H9 (cell line): ENCODE measurements around the gene TRIM22. TPM values are rescaled to one million over a fixed set of nuclear protein-coding genes. Genes with fewer than 3 reads are reported as not detected.

Experiments used
- DNase-seq: peaks from one replicate; pipeline ENCODE4 v3.0.0-alpha.2; 2017
- H2AFZ ChIP-seq: one replicate; pipeline ENCODE4 v1.6.1; 2013; ENCODE audit warnings: mild to moderate bottlenecking, low read length, control low read depth, moderate library complexity
- H2AK5ac ChIP-seq: 2 replicates; pipeline ENCODE4 v1.6.1; 2013; ENCODE audit warnings: low read length, control low read depth, mixed read lengths; ENCODE audit not compliant: insufficient read length
- H2BK120ac ChIP-seq: one replicate; pipeline ENCODE4 v1.6.1; 2013; ENCODE audit warnings: low read depth, mild to moderate bottlenecking, low read length, control low read depth, inconsistent platforms; ENCODE audit not compliant: poor library complexity, severe bottlenecking
- H2BK12ac ChIP-seq: 2 replicates; pipeline ENCODE4 v1.6.1; 2013; ENCODE audit warnings: low read length, control low read depth, mixed read lengths, low read depth; ENCODE audit not compliant: insufficient read length
- H2BK15ac ChIP-seq: 2 replicates; pipeline ENCODE4 v1.6.1; 2013; ENCODE audit warnings: low read depth, low read length, control low read depth
- H2BK20ac ChIP-seq: one replicate; pipeline ENCODE4 v1.6.1; 2013; ENCODE audit warnings: low read depth, mild to moderate bottlenecking, low read length, control low read depth, inconsistent platforms; ENCODE audit not compliant: poor library complexity, severe bottlenecking
- H2BK5ac ChIP-seq: 2 replicates; pipeline ENCODE4 v1.6.1; 2013; ENCODE audit warnings: low read length, control low read depth, mixed read lengths; ENCODE audit not compliant: insufficient read length
- H3K14ac ChIP-seq: 2 replicates; pipeline ENCODE4 v1.6.1; 2013; ENCODE audit warnings: low read length, control low read depth; ENCODE audit not compliant: insufficient read depth
- H3K18ac ChIP-seq: 2 replicates; pipeline ENCODE4 v1.6.1; 2013; ENCODE audit warnings: low read depth, mild to moderate bottlenecking, mixed read lengths, low read length, control low read depth; ENCODE audit not compliant: insufficient read length
- H3K23ac ChIP-seq: 2 replicates; pipeline ENCODE4 v1.6.1; 2013; ENCODE audit warnings: low read length, control low read depth, mixed read lengths, low read depth; ENCODE audit not compliant: insufficient read length
- H3K23me2 ChIP-seq: 2 replicates; pipeline ENCODE4 v1.6.1; 2013; ENCODE audit warnings: low read depth, mild to moderate bottlenecking, mixed read lengths, low read length, control low read depth; ENCODE audit not compliant: insufficient read length, poor library complexity, severe bottlenecking
- H3K27ac ChIP-seq: 2 replicates; pipeline ENCODE4 v1.5.1; 2013; ENCODE audit warnings: low read length, control low read depth, mixed read lengths, low read depth; ENCODE audit not compliant: insufficient read length
- H3K27me3 ChIP-seq: 2 replicates; pipeline ENCODE4 v1.6.1; 2013; ENCODE audit warnings: low read length, control low read depth, inconsistent platforms; ENCODE audit not compliant: insufficient read depth
- H3K4ac ChIP-seq: 2 replicates; pipeline ENCODE4 v1.6.1; 2013; ENCODE audit warnings: low read depth, mild to moderate bottlenecking, control low read depth, inconsistent platforms, low read length, moderate library complexity
- H3K4me1 ChIP-seq: 2 replicates; pipeline ENCODE4 v1.6.1; 2013; ENCODE audit warnings: low read length, control low read depth, inconsistent platforms; ENCODE audit not compliant: insufficient read depth
- H3K4me2 ChIP-seq: 2 replicates; pipeline ENCODE4 v1.6.1; 2013; ENCODE audit warnings: low read length, control low read depth, mixed read lengths; ENCODE audit not compliant: insufficient read length, insufficient read depth
- H3K56ac ChIP-seq: 2 replicates; pipeline ENCODE4 v1.6.1; 2013; ENCODE audit warnings: low read depth, mild to moderate bottlenecking, mixed read lengths, low read length, control low read depth; ENCODE audit not compliant: insufficient read length
- H3K79me1 ChIP-seq: 2 replicates; pipeline ENCODE4 v1.6.1; 2013; ENCODE audit warnings: low read depth, mild to moderate bottlenecking, moderate library complexity, low read length, control low read depth, inconsistent platforms; ENCODE audit not compliant: insufficient read depth, poor library complexity, severe bottlenecking
- H3K79me2 ChIP-seq: 2 replicates; pipeline ENCODE4 v1.6.1; 2013; ENCODE audit warnings: low read length, control low read depth, inconsistent platforms; ENCODE audit not compliant: insufficient read depth
- H3K9ac ChIP-seq: 2 replicates; pipeline ENCODE4 v1.6.1; 2013; ENCODE audit warnings: low read length, control low read depth, mixed read lengths; ENCODE audit not compliant: insufficient read length; ENCODE audit errors: extremely low read depth
- H3K9me3 ChIP-seq: one replicate; pipeline ENCODE4 v1.6.1; 2013; ENCODE audit warnings: low read depth, low read length, inconsistent platforms; ENCODE audit not compliant: control insufficient read depth
- H3T11ph ChIP-seq: one replicate; pipeline ENCODE4 v1.6.1; 2013; ENCODE audit warnings: mild to moderate bottlenecking, low read length, control low read depth, inconsistent platforms
- H4K20me1 ChIP-seq: one replicate; pipeline ENCODE4 v1.6.1; 2013; ENCODE audit not compliant: control insufficient read depth, insufficient read length, insufficient read depth
- H4K5ac ChIP-seq: 2 replicates; pipeline ENCODE4 v1.6.1; 2013; ENCODE audit warnings: low read depth, mild to moderate bottlenecking, mixed read lengths, low read length, control low read depth; ENCODE audit not compliant: insufficient read length
- H4K8ac ChIP-seq: replicated peaks from 2 replicates; pipeline ENCODE4 v1.6.1; 2013; ENCODE audit warnings: low read length, control low read depth, mixed read lengths, low read depth; ENCODE audit not compliant: insufficient read length
- H4K91ac ChIP-seq: 2 replicates; pipeline ENCODE4 v1.6.1; 2013; ENCODE audit warnings: low read depth, mild to moderate bottlenecking, moderate library complexity, mixed read lengths, low read length, control low read depth; ENCODE audit not compliant: insufficient read length
- H3K27ac Mint-ChIP-seq, 3 experiments: 2 replicates in 2 of 3; 3 replicates in 1 of 3; pipeline ENCODE4 v1.8.0; 2020 to 2021; ENCODE audit warnings: mixed read lengths in 3 of 3, mild to moderate bottlenecking in 1 of 3, moderate library complexity in 1 of 3
- H3K27me3 Mint-ChIP-seq: 2 replicates; pipeline ENCODE4 v1.8.0; 2021; ENCODE audit warnings: low read depth, mild to moderate bottlenecking, moderate library complexity, mixed read lengths
- H3K36me3 Mint-ChIP-seq, 3 experiments: 2 replicates in 2 of 3; 3 replicates in 1 of 3; pipeline ENCODE4 v1.8.0; 2020 to 2021; ENCODE audit warnings: low read depth in 3 of 3, mixed read lengths in 3 of 3; ENCODE audit not compliant: insufficient read depth in 1 of 3
- H3K4me1 Mint-ChIP-seq, 2 experiments: 2 replicates each; pipeline ENCODE4 v1.8.0; 2020; ENCODE audit warnings: mixed read lengths in 2 of 2
- H3K4me3 Mint-ChIP-seq, 2 experiments: 2 replicates in 1 of 2; 3 replicates in 1 of 2; pipeline ENCODE4 v1.8.0; 2020 to 2021; ENCODE audit warnings: mild to moderate bottlenecking in 2 of 2, mixed read lengths in 2 of 2, moderate library complexity in 1 of 2
- H3K9me3 Mint-ChIP-seq, 2 experiments: 2 replicates in 1 of 2; 3 replicates in 1 of 2; pipeline ENCODE4 v1.8.0; 2020; ENCODE audit warnings: mild to moderate bottlenecking in 2 of 2, mixed read lengths in 2 of 2, moderate library complexity in 1 of 2
- CTCF ChIP-seq: fragments of 200-600 bp; sonication (generic); conservative IDR thresholded peaks from 3 replicates; pipeline ENCODE4 v1.8.0; 2021; ENCODE audit warnings: antibody characterized with exemption, mild to moderate bottlenecking
- WGBS: extraction: QIAGEN DNeasy Blood & Tissue Kit; methylation state at CpG from one replicate; pipeline ENCODE4 v1.1.7; 2013; ENCODE audit warnings: missing lambda C conversion rate, low lambda C conversion rate, mixed read lengths; ENCODE audit not compliant: insufficient read length; ENCODE audit errors: extremely low coverage; 5-methylcytosine and 5-hydroxymethylcytosine counted together
- total RNA-seq: library from RNA; stranded (reverse); gene quantifications from 2 replicates; pipeline ENCODE4 v1.2.1, GENCODE V29; 2021

The TRIM22 gene
- total RNA-seq, 1 experiment from 2014 or later, result 78.6 TPM

- no peak overlapping the region for H3K4ac ChIP-seq
- H3K27me3 ChIP-seq, result no peaks in the 10 kb centered on the region
- H2AFZ ChIP-seq, result no peak overlapping the region
- TF ChIP-seq CTCF, result no peak
- H3K79me1 ChIP-seq, result no peaks in the 10 kb centered on the region
- no peak overlapping the region for H4K8ac ChIP-seq
- H4K20me1 ChIP-seq, result no peaks in the 10 kb centered on the region
- no peak overlapping the region for H2BK20ac ChIP-seq
- H3K27me3 Mint-ChIP-seq, result no peaks in the 10 kb centered on the region; the same call in 1 of the 2 replicates
- H3K9me3 ChIP-seq, result no peaks in the 10 kb centered on the region
- no peaks in the 10 kb centered on the region for H3K79me2 ChIP-seq
- H3K56ac ChIP-seq, result no peak overlapping the region
- WGBS, result no CpG with 5 or more reads among the region's 2 CpGs
- H2BK12ac ChIP-seq, result no peak overlapping the region
- no peak overlapping the region for H4K91ac ChIP-seq
- no peak overlapping the region for H3K4me2 ChIP-seq
- no peak overlapping the region for H3T11ph ChIP-seq
- no peak for DNase-seq
- H3K9me3 Mint-ChIP-seq, result no peaks in the 10 kb centered on the region; a peak in 2 of 5 replicates
- no peaks in the 10 kb centered on the region for H3K23me2 ChIP-seq
- no peaks in the 10 kb centered on the region for H3K36me3 Mint-ChIP-seq
- H3K4me1 Mint-ChIP-seq, result no peaks in the 10 kb centered on the region
- H3K27ac Mint-ChIP-seq, result peak overlapping the region in 1 of 3 experiments; percentile 17; a peak in 1 of 7 replicates
- no peak overlapping the region for H3K27ac ChIP-seq
- no peak overlapping the region for H3K9ac ChIP-seq
- no peak overlapping the region for H3K4me3 Mint-ChIP-seq
- no peak overlapping the region for H3K14ac ChIP-seq
- no peaks in the 10 kb centered on the region for H3K4me1 ChIP-seq
- H2BK120ac ChIP-seq, result no peak overlapping the region
- no peak overlapping the region for H3K23ac ChIP-seq
- no peak overlapping the region for H2BK5ac ChIP-seq
- no peak overlapping the region for H3K18ac ChIP-seq
- no peak overlapping the region for H4K5ac ChIP-seq
- H2BK15ac ChIP-seq, result no peak overlapping the region
- H2AK5ac ChIP-seq, result no peak overlapping the region
Observed at GRCh38 chr11:5722622-5723021, 33.0 kb downstream of the TRIM22 start.
